ENCODE results near the gene TBC1D10A.

The TBC1D10A gene

DNA sequence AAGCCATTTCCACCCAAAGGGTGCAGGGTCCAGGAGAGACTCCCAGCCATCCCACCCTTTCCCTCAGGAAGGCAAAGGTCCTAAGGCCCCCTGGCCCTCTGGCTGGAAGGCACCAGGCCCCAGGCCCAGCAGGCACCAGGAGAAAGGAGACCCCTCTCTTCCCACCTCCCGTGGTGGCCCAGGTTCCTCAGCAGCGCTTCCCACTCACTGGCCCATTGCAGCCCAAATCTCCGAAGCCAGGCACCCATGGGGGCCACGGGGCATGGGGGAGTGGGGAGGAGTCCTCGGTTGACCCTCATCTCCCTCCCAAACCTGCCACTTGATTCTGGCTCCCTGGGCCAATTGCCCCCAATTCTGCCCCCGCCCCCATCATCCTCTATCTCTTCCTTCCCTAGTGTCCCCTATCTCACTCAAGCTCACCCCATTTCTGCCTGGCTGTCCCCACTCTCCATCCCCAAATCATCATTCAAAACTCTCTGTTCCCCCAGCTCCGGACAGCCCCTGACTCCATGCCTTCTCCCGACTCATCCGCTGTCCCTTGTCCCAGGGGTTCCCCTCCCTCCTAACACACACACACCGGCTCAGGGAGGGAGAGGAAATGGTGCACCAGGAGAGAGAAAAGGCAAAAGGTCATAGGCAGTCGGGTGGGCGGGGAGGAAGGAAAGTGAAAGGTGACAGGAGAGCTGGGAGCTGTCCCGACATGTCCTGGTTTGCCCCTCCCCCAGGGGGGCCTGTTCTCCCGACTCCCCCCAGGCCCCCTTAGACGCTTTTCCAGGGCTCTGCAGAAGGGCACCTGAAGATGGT, 81.4 kb downstream of the TBC1D10A start:
- DNase-seq: peak; percentile 39

DNA sequence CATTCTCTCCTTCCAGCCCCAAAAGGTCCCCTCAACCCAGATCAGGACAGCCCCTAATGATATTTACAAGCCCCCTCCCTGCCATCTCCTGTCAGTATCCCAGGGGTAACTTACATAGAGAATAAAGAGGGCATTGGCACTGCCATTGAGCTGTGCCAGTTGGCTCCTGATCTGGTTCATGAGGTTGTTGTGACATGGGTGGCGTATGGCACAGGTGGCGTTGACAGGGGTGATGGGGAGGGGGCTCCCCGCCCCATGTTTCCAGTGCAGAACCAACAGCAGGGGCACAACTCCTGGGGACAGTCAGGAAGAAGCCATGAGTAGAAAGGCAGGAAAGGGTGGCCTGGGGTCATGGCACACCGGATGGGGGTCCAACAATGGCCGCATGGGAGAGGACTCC, 82.1 kb downstream of the TBC1D10A start:
- DNase-seq: no peak

DNA sequence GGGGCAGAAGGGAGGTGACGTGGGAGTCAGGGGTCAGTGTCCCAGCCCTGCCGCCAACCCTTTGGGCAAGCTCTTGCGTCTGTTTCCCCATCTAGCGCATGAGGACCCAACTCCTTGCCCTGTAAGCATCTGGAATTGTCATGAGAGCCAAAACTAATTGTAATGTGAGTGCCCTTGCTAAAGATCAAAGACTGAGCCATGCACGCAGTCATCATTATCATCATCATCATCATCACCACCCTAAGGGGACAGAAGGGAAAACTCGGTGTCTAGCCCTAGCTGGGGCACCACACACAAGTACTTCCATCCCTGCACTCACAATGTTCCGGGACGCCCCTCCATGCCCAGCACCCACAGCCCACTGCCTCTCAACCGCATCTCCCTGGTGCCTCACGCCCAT, 82.7 kb downstream of the TBC1D10A start:
- DNase-seq: no peak

DNA sequence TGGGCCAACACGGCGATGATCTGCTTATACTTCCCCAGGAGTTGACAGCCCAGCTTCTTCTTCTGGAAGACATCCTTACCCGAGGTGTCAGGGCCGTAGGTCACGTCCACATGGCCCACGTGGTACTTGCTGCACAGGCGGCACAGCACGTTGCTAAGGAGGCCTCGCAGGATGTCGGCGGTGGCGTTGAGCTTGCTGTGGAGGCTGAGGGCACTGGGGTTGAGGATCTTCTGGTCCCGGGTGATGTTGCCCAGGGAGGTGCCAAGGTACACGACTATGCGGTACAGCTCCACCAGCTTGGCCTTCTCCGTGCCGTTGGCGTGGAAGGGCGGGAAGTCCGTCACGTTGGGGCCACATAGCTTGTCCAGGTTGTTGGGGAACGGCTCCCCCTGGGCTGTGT, 83.1 kb downstream of the TBC1D10A start:
- no peak for DNase-seq

Measured in stimulated activated CD4-positive, alpha-beta T cell treated with anti-CD3 and anti-CD28 coated beads, Interleukin-4, amount 100 ng/mL, for 24 hours (primary cell).